ENCODE data around the gene RAC3. TPM values are rescaled to one million over a fixed set of nuclear protein-coding genes. Genes with fewer than 3 reads are reported as not detected.

The RAC3 gene
- total and polyA plus RNA-seq, 8 donors = 4.2 to 23.4 (median 14.0) TPM

DNA sequence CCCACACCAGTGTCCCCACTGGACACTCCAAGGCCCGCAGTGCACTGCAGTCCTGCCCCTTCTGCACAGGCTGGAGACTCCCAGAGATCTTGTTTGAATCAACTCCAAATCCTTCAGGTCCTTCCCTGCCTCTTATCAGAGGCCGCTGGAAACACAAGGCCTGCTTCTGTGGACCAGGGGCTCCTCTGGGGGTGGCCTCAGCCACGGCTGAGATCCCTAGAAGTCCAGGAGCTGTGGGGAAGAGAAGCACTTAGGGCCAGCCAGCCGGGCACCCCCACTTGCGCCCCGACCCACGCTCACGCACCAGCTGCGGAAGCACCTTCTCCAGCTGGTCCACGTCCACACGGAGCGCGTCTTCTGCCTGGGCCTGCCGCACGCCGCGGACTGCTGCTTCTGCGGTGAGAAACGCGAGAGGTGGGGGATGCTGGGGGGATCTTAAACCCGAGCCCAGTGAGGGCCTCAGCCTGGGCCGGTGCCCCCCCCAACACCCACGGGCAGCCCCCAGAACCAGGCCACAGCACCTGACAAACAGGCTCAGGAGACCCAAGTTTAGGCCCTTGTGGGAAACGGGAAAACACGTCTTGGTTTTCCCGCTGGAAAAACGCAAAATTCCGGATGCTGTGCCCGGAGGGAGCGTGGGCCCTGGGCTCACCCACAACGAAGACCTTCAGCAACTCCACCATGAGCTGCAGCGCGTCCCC lies 12.3 kb upstream of the RAC3 start:
- Histone ChIP-seq H3K27me3 (no peaks in the 10 kb centered on the region), H3K4me3 (no peak overlapping the region), H3K36me3 (peaks cover 0 to 16% of the 10 kb centered on the region in 2 donors), H3K27ac (no peak overlapping the region), H3K4me1 (peaks cover 22 to 35% of the 10 kb centered on the region in 2 donors), H3K9me3 (no peaks in the 10 kb centered on the region)
- TF ChIP-seq CTCF (IDR thresholded peaks at IDR 0.05) = no peak
- DNase-seq (no peak), ATAC-seq (no peak)
- intact Hi-C loops (cut with DNase I) = no loop called here

DNA sequence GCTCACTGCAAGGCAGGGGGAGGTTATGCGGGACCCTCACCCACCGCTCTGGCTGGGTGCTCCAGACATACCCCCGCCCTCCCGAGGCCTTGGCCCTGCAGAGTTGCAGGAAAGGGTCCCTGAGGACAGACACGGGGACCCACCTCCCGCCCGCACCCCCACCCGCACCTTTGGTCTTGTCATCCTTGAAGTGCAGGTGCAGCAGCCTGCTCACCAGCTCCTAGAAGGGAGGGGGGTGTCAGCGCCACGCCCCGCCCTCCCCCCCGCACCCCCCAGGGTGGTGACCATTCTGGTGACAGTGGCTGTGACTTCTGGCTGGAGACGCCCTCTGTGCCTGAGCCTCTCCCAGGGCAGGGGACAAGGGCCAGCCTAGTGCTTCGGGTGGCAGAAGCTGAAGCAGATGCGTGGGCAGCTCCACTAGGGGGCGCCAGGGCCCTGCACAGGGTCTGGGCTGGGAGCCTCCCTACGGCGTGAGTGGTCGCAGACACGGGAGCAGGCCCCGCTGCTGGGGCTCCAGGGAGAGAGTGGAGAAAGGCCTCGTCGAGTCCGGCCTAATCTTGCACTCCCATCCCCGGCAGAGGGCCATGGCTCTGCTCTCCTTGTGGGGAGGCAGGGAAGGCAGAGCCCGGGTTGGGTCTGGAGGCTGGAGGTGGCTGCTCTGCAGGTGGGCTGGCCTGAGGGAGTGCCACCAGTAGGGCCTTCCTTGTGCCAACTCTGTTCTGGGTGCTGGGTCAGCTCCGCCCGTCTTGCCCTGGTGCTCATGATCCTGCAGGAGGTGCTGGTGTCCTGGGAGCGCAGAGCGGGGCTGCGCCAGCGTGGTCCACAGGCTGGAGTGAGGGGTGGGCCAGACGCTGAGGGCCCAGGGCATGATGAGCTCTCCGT lies 11.5 kb upstream of the RAC3 start:
- Histone ChIP-seq H3K27ac (no peak overlapping the region), H3K4me1 (peaks cover 25 to 39% of the 10 kb centered on the region in 2 donors), H3K4me3 (no peak overlapping the region), H3K36me3 (peaks cover 0 to 16% of the 10 kb centered on the region in 2 donors), H3K9me3 (no peaks in the 10 kb centered on the region), H3K27me3 (no peaks in the 10 kb centered on the region)
- no peak for ATAC-seq
- intact Hi-C loops (cut with DNase I) = no loop called here
- TF ChIP-seq CTCF (IDR thresholded peaks at IDR 0.05) = peak; percentile 52 to 74
- peak in 1 of 4 donors; percentile 93 for DNase-seq

GRCh38 chr17:82020572-82021106 lies 10.8 kb upstream of the RAC3 start:
- Histone ChIP-seq H3K36me3 (peaks cover 0 to 16% of the 10 kb centered on the region in 2 donors), H3K9me3 (no peaks in the 10 kb centered on the region), H3K27ac (no peak overlapping the region), H3K4me3 (peak overlapping the region in 1 of 2 donors; percentile 99), H3K4me1 (peaks cover 25 to 39% of the 10 kb centered on the region in 2 donors), H3K27me3 (no peaks in the 10 kb centered on the region)
- TF ChIP-seq CTCF (IDR thresholded peaks at IDR 0.05) = no peak
- ATAC-seq (no peak), DNase-seq (no peak)
- intact Hi-C loops (cut with DNase I) = loop anchor here in 1 of 2 donors (1.0 kb wide), 1 partner anchor 61 kb away; no protein-coding TSS in a partner anchor

DNA sequence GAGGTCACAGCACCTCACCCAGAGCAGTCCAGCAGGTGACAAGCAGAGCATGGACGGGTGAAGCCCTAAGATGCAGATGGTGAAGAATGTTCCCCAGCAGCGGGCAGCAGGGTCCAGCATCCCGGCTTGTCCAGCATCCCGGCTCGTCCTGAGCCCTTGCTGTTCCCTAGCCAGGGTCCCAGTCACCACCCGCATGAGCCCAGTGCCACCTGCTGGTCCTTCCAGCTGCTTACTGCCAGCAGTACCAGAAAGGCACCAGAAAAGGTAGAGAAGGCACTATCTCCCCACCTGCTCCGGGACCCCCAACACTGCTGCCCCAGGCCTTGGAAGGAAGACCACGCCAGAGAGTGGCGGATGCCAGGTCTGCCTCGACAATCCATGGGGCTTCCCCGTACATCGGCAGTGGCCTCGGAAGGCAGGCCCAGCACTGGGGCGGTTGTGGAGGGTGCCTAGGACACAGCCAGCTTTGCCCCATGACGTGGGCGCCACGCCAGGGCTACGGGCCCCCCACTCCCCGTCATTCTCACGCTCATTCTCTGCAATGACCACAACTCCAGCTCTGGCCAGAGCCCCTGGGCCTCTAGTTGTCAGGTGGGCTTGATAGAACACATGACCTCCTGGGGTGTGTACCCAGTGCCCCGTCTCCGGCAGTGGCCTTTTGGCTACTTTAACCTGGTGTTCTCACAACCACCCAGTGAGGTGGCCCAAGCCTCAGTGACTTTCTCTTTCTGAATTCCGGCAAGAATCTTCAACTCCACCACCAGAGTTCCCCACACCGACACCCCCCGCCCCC lies 10.2 kb upstream of the RAC3 start:
- H3K4me3 ChIP-seq = peak overlapping the region in 1 of 2 donors; percentile 99
- H3K27me3 ChIP-seq = no peaks in the 10 kb centered on the region
- peak; percentile 60 to 87 (median 79) for DNase-seq
- no peaks in the 10 kb centered on the region for H3K9me3 ChIP-seq
- peak; percentile 23 for ATAC-seq
- H3K4me1 ChIP-seq = peaks cover 25 to 39% of the 10 kb centered on the region in 2 donors
- intact Hi-C loops (cut with DNase I) = loop anchor here in 1 of 2 donors (1.0 kb wide), 1 partner anchor 62 kb away; no protein-coding TSS in a partner anchor
- no peak overlapping the region for H3K27ac ChIP-seq
- TF ChIP-seq CTCF (IDR thresholded peaks at IDR 0.05) = peak; percentile 60 to 66
- peaks cover 0 to 16% of the 10 kb centered on the region in 2 donors for H3K36me3 ChIP-seq

Measured in left lung (tissue), 10 donors.